Gastroesophageal sphincter (tissue), 4 donors: ENCODE results near the gene CCDC73. TPM values are rescaled to one million over a fixed set of nuclear protein-coding genes. Genes with fewer than 3 reads are reported as not detected.

ENCODE experiments used
- ATAC-seq: fragments of 150-250 bp; one replicate; pipeline ENCODE4 v1.9.1; 2016; ENCODE audit warnings: mild to moderate bottlenecking, moderate library complexity
- H3K27ac ChIP-seq, 4 donors: fragments of 200-600 bp; sonication (generic) in 3 of 4; 1 replicate in 3 of 4; 2 replicates in 1 of 4; pipeline ENCODE4 v1.5.1; 2016 to 2019
- H3K27me3 ChIP-seq: fragments of 200-600 bp; sonication (generic); one replicate; pipeline ENCODE4 v1.5.1; 2019
- H3K36me3 ChIP-seq, 2 donors: fragments of 200-600 bp; sonication (generic); one replicate each; pipeline ENCODE4 v1.5.1; 2019; ENCODE audit warnings: control low read depth in 1 of 2
- H3K4me1 ChIP-seq, 3 donors: fragments of 200-600 bp; sonication (generic); 1 replicate in 2 of 3; 2 replicates in 1 of 3; pipeline ENCODE4 v1.5.1; 2016 to 2019; ENCODE audit warnings: control low read depth in 2 of 3
- H3K4me3 ChIP-seq, 2 donors: fragments of 200-600 bp; sonication (generic); one replicate each; pipeline ENCODE4 v1.5.1; 2019; ENCODE audit warnings: mild to moderate bottlenecking in 1 of 2, moderate library complexity in 1 of 2
- H3K9me3 ChIP-seq, 3 donors: fragments of 200-600 bp; sonication (generic); one replicate each; pipeline ENCODE4 v1.5.1; 2017 to 2019; ENCODE audit warnings: control low read depth in 2 of 3
- CTCF ChIP-seq, 4 experiments: fragments of 200-600 bp in 2 of 4; fragments of 450-650 bp in 2 of 4; sonication (generic) in 1 of 4; IDR thresholded peaks; one replicate each; pipeline ENCODE4 v1.5.1; 2017 to 2019; ENCODE audit warnings: antibody characterized with exemption in 4 of 4, mild to moderate bottlenecking in 2 of 4, moderate library complexity in 2 of 4
- EP300 ChIP-seq: sonication (generic); formaldehyde crosslinking; IDR thresholded peaks from one replicate; pipeline ENCODE4 v1.6.1; 2017; ENCODE audit warnings: antibody characterized with exemption, mild to moderate bottlenecking
- POLR2A ChIP-seq, 2 donors: fragments of 450-650 bp; IDR thresholded peaks; one replicate each; pipeline ENCODE4 v1.6.1; 2017; ENCODE audit warnings: antibody characterized with exemption in 2 of 2, mild to moderate bottlenecking in 2 of 2, moderate library complexity in 1 of 2
- POLR2AphosphoS5 ChIP-seq: sonication (generic); formaldehyde crosslinking; IDR thresholded peaks from one replicate; pipeline ENCODE4 v1.6.1; 2017; ENCODE audit warnings: antibody characterized with exemption
- WGBS, 2 donors: methylation state at CpG; one replicate each; pipeline ENCODE4 v1.1.5; 2018; ENCODE audit warnings: low coverage in 1 of 2; 5-methylcytosine and 5-hydroxymethylcytosine counted together
- total RNA-seq, 4 donors: library from RNA; depleted of rRNA; stranded (reverse); fragments of >200 nt; gene quantifications; one replicate each; pipeline ENCODE4 v1.1.0, GENCODE V29; 2016

CCDC73 gene
- total RNA-seq, 4 donors from 2014 or later, result not detected

GRCh38 chr11:32838505-32839274 lies 44.2 kb upstream of the CCDC73 start:
- Histone ChIP-seq H3K27ac (no peak overlapping the region), H3K27me3 (peaks cover 4% of the 10 kb centered on the region), H3K4me3 (no peak overlapping the region), H3K4me1 (no peaks in the 10 kb centered on the region), H3K36me3 (no peaks in the 10 kb centered on the region), H3K9me3 (no peaks in the 10 kb centered on the region)
- ATAC-seq, result no peak
- TF ChIP-seq POLR2A (IDR thresholded peaks at IDR 0.05) (no peak), EP300 (no peak), POLR2AphosphoS5 (no peak), CTCF (IDR thresholded peaks at IDR 0.05) (no peak)
- 81 to 88% methylated on average over 2 of the region's 2 CpGs for whole genome bisulfite sequencing, 2 donors

- H3K4me1 ChIP-seq, result no peaks in the 10 kb centered on the region
- TF ChIP-seq EP300 (no peak), POLR2A (IDR thresholded peaks at IDR 0.05) (no peak), CTCF (IDR thresholded peaks at IDR 0.05) (no peak), POLR2AphosphoS5 (no peak)
- H3K4me3 ChIP-seq, result no peak overlapping the region
- H3K27me3 ChIP-seq, result peaks cover 4% of the 10 kb centered on the region
- no peaks in the 10 kb centered on the region for H3K9me3 ChIP-seq
- H3K27ac ChIP-seq, result no peak overlapping the region
- H3K36me3 ChIP-seq, result no peaks in the 10 kb centered on the region
- no peak for ATAC-seq
- 85 to 91% methylated on average over 2 of the region's 2 CpGs for WGBS, 2 donors
Observed at GRCh38 chr11:32836946-32837345, 42.5 kb upstream of the CCDC73 start.

GRCh38 chr11:32833921-32834320 lies 39.5 kb upstream of the CCDC73 start:
- Histone ChIP-seq H3K27me3 (peaks cover 32% of the 10 kb centered on the region), H3K4me1 (peaks cover 0 to 14% (median 11%) of the 10 kb centered on the region in 3 donors), H3K4me3 (no peak overlapping the region), H3K27ac (no peak overlapping the region), H3K9me3 (no peaks in the 10 kb centered on the region), H3K36me3 (no peaks in the 10 kb centered on the region)
- ATAC-seq, result no peak
- WGBS, 2 donors, result 50 to 88% methylated on average over 1 of the region's 1 CpG
- TF ChIP-seq EP300 (no peak), POLR2A (IDR thresholded peaks at IDR 0.05) (no peak), POLR2AphosphoS5 (no peak), CTCF (IDR thresholded peaks at IDR 0.05) (no peak)

GRCh38 chr11:32831221-32831620 lies 36.8 kb upstream of the CCDC73 start:
- Histone ChIP-seq H3K9me3 (no peaks in the 10 kb centered on the region), H3K4me1 (peaks cover 0 to 14% (median 12%) of the 10 kb centered on the region in 3 donors), H3K27ac (no peak overlapping the region), H3K36me3 (no peaks in the 10 kb centered on the region), H3K4me3 (no peak overlapping the region), H3K27me3 (peaks cover 32% of the 10 kb centered on the region)
- TF ChIP-seq POLR2A (IDR thresholded peaks at IDR 0.05) (no peak), CTCF (IDR thresholded peaks at IDR 0.05) (no peak), EP300 (no peak), POLR2AphosphoS5 (no peak)
- 57 to 60% methylated on average over 1 to 3 of the region's 3 CpGs for WGBS, 2 donors
- no peak for ATAC-seq

GRCh38 chr11:32830796-32831195 lies 36.3 kb upstream of the CCDC73 start:
- no peak overlapping the region for H3K4me3 ChIP-seq
- ATAC-seq, result no peak
- H3K27ac ChIP-seq, result no peak overlapping the region
- H3K36me3 ChIP-seq, result no peaks in the 10 kb centered on the region
- no peak for TF ChIP-seq POLR2A (IDR thresholded peaks at IDR 0.05)
- no peak for TF ChIP-seq EP300
- no peak for TF ChIP-seq CTCF (IDR thresholded peaks at IDR 0.05)
- H3K4me1 ChIP-seq, result peaks cover 0 to 14% (median 12%) of the 10 kb centered on the region in 3 donors
- no peaks in the 10 kb centered on the region for H3K9me3 ChIP-seq
- 62 to 68% methylated on average over 9 of the region's 9 CpGs for WGBS, 2 donors
- H3K27me3 ChIP-seq, result peaks cover 32% of the 10 kb centered on the region
